Endothelial cell of umbilical vein (primary cell): ENCODE results near the gene SLC9C2. TPM values are rescaled to one million over a fixed set of nuclear protein-coding genes. Genes with fewer than 3 reads are reported as not detected.

ENCODE experiments used
- BruUV-seq: library from RNA; stranded (reverse); fragments of 400-500 nt; replicated peaks from 2 replicates; lab custom pipeline; 2021; lab: Mats Ljungman, UMichigan
- CTCF ChIA-PET: fragments of 300-600, 350-600 bp; sonication (Branson Sonifier 250); formaldehyde crosslinking; loops from one replicate; lab custom pipeline; 2021; ENCODE audit warnings: antibody characterized with exemption, inconsistent platforms; lab: Charles Lee
- POLR2A ChIA-PET: fragments of 300-600, 350-600 bp; sonication (Branson Sonifier 250); formaldehyde crosslinking; loops from one replicate; lab custom pipeline; 2021; ENCODE audit warnings: antibody characterized with exemption, inconsistent platforms; lab: Charles Lee
- DNase-seq: peaks from one replicate; pipeline ENCODE4 v3.0.0-alpha.2; 2011; ENCODE audit warnings: low read depth, low spot score
- FAIRE-seq: peaks from 2 replicates; lab custom pipeline; 2011; peaks lifted over from hg19 to GRCh38; lab: Jason Lieb, UNC
- H2AFZ ChIP-seq: 2 replicates; pipeline ENCODE4 v1.6.0; 2012; ENCODE audit warnings: low read depth, low read length, control low read depth, inconsistent platforms
- H3K27ac ChIP-seq: 2 replicates; pipeline ENCODE4 v1.5.1; 2011; ENCODE audit warnings: low read depth, mild to moderate bottlenecking, control low read depth, low read length, moderate library complexity; ENCODE audit not compliant: insufficient read depth
- H3K27me3 ChIP-seq, 2 experiments: 2 replicates each; pipeline versions ENCODE4 v1.6.0 to v1.6.1; 2011; ENCODE audit warnings: low read length in 2 of 2, mixed read lengths in 1 of 2; ENCODE audit not compliant: control insufficient read depth in 2 of 2, insufficient read depth in 2 of 2
- H3K36me3 ChIP-seq, 2 experiments: 2 replicates in 1 of 2; 3 replicates in 1 of 2; pipeline ENCODE4 v1.5.1; 2011; ENCODE audit warnings: low read length in 2 of 2, mild to moderate bottlenecking in 1 of 2, moderate library complexity in 1 of 2; ENCODE audit not compliant: control insufficient read depth in 2 of 2, insufficient read depth in 2 of 2; ENCODE audit errors: extremely low read depth in 1 of 2
- H3K4me1 ChIP-seq: 3 replicates; pipeline ENCODE4 v1.5.1; 2011; ENCODE audit warnings: mild to moderate bottlenecking, low read length; ENCODE audit not compliant: control insufficient read depth, insufficient read depth; ENCODE audit errors: extremely low read depth
- H3K4me2 ChIP-seq: 2 replicates; pipeline ENCODE4 v1.6.1; 2011; ENCODE audit warnings: low read length, control low read depth, mixed read lengths; ENCODE audit not compliant: insufficient read depth
- H3K4me3 ChIP-seq, 3 experiments: fragments of 200-600 bp in 1 of 3; sonication (generic), shearing (Covaris generic) in 1 of 3; replicated peaks in 1 of 3; 2 replicates each; pipeline ENCODE4 v1.5.1; 2011 to 2016; ENCODE audit warnings: control low read depth in 3 of 3, low read length in 3 of 3, mild to moderate bottlenecking in 2 of 3, inconsistent platforms in 1 of 3, low read depth in 1 of 3, moderate library complexity in 1 of 3; ENCODE audit not compliant: insufficient read depth in 1 of 3
- H3K79me2 ChIP-seq: 2 replicates; pipeline ENCODE4 v1.6.0; 2012; ENCODE audit warnings: low read length, inconsistent platforms; ENCODE audit not compliant: control insufficient read depth, insufficient read depth
- H3K9ac ChIP-seq: replicated peaks from 2 replicates; pipeline ENCODE3; 2011; ENCODE audit warnings: low read length, control low read depth; ENCODE audit not compliant: insufficient read depth; ENCODE audit errors: extremely low read depth
- H3K9me1 ChIP-seq: replicated peaks from 3 replicates; pipeline ENCODE4 v1.6.0; 2011; ENCODE audit warnings: mild to moderate bottlenecking, low read length; ENCODE audit not compliant: control insufficient read depth, insufficient read depth; ENCODE audit errors: extremely low read depth
- H3K9me3 ChIP-seq: replicated peaks from 2 replicates; pipeline ENCODE4 v1.5.1; 2012; ENCODE audit warnings: low read length, inconsistent platforms; ENCODE audit not compliant: control insufficient read depth, insufficient read depth
- H4K20me1 ChIP-seq: replicated peaks from 2 replicates; pipeline ENCODE3; 2011; ENCODE audit warnings: mild to moderate bottlenecking, low read length; ENCODE audit not compliant: control insufficient read depth, insufficient read depth; ENCODE audit errors: extremely low read depth
- CTCF ChIP-seq, 2 donors: IDR thresholded peaks; 1 replicate in 1 of 2; 2 replicates in 1 of 2; pipeline ENCODE4 v1.5.1; 2011; ENCODE audit warnings: low read length in 2 of 2, mild to moderate bottlenecking in 2 of 2, moderate library complexity in 2 of 2, control low read depth in 1 of 2, inconsistent platforms in 1 of 2, low read depth in 1 of 2; ENCODE audit not compliant: insufficient read depth in 1 of 2; ENCODE audit errors: extremely low read depth in 1 of 2
- EZH2 ChIP-seq: IDR thresholded peaks from 2 replicates; pipeline ENCODE4 v1.6.1; 2012; ENCODE audit warnings: borderline replicate concordance, low read depth, mild to moderate bottlenecking, moderate library complexity, low read length, inconsistent platforms; ENCODE audit not compliant: severe bottlenecking
- FOS ChIP-seq: IDR thresholded peaks from 2 replicates; pipeline ENCODE4 v1.6.1; 2011; ENCODE audit warnings: mild to moderate bottlenecking, low read length, moderate library complexity, borderline replicate concordance; ENCODE audit not compliant: insufficient read depth
- GATA2 ChIP-seq: IDR thresholded peaks from 2 replicates; pipeline ENCODE4 v1.7.0; 2011; ENCODE audit warnings: low read depth, mild to moderate bottlenecking, moderate library complexity, mixed read lengths, low read length; ENCODE audit not compliant: insufficient read length, insufficient read depth
- JUN ChIP-seq: IDR thresholded peaks from 2 replicates; pipeline ENCODE4 v1.6.1; 2011; ENCODE audit warnings: borderline replicate concordance, low read depth; ENCODE audit not compliant: insufficient read length, insufficient read depth
- MAX ChIP-seq: IDR thresholded peaks from 2 replicates; pipeline ENCODE4 v1.6.1; 2011; ENCODE audit not compliant: insufficient read depth, insufficient read length
- MYC ChIP-seq: IDR thresholded peaks from one replicate; pipeline ENCODE4 v1.6.1; 2011; ENCODE audit warnings: mild to moderate bottlenecking, low read depth, low read length
- POLR2A ChIP-seq: IDR thresholded peaks from 2 replicates; pipeline ENCODE4 v1.6.1; 2012; ENCODE audit warnings: low read depth, mild to moderate bottlenecking, control low read depth, low read length
- POLR2AphosphoS5 ChIP-seq: IDR thresholded peaks from 2 replicates; pipeline ENCODE4 v1.6.1; 2012; ENCODE audit warnings: low read depth, mild to moderate bottlenecking, control low read depth, low read length, moderate library complexity; ENCODE audit not compliant: insufficient read depth
- dilution Hi-C: fragments of 300-500 bp; cut with MboI; formaldehyde crosslinking; loops from one replicate; pipeline ENCODE4 v1.15.0; 2019; ENCODE audit warnings: low sequenced_read_pairs; ENCODE audit not compliant: extremely low pct_ligation_motif_present
- intact Hi-C: fragments of 100-400 bp; cut with micrococcal nuclease; formaldehyde crosslinking; loops from one replicate; pipeline ENCODE4 v1.10.0; 2022
- polyA plus RNA-seq, 4 experiments: library from polyadenylated mRNA; depleted of rRNA in 3 of 4; stranded (reverse) in 3 of 4; unstranded in 1 of 4; fragments of >200 nt; gene quantifications; 2 replicates each; pipeline versions ENCODE4 v1.2.1 to v1.2.3, GENCODE V29; 2011 to 2012; ENCODE audit warnings: missing spikeins in 1 of 4
- total RNA-seq: library from RNA; stranded (reverse); gene quantifications from 2 replicates; pipeline ENCODE4 v1.2.3, GENCODE V29; 2021

Gene SLC9C2
- total and polyA plus RNA-seq, 2 donors (not counting 3 experiments of a cell fraction or from before 2014, with no cell fraction given), result 0.15 TPM; not detected in 1

- Histone ChIP-seq H3K4me1 (no peaks in the 10 kb centered on the region), H3K9me3 (no peaks in the 10 kb centered on the region), H2AFZ (no peak within 1 kb of the TSS), H3K27me3 (no peaks in the 10 kb centered on the region), H3K9ac (no peak within 1 kb of the TSS), H3K27ac (no peak within 1 kb of the TSS), H3K4me3 (no peak within 1 kb of the TSS), H3K4me2 (no peak within 1 kb of the TSS), H4K20me1 (no peaks in the 10 kb centered on the region), H3K79me2 (no peaks in the 10 kb centered on the region), H3K36me3 (no peaks in the 10 kb centered on the region), H3K9me1 (no peaks in the 10 kb centered on the region)
- FAIRE-seq (no peak), DNase-seq (no peak)
- CTCF ChIA-PET, result interaction anchor here (1.3 kb wide), 1 partner anchor 11 kb away, joined by 4 read pairs; no protein-coding TSS in a partner anchor
- intact Hi-C loops (no loop called here), dilution Hi-C loops (no loop called here)
- POLR2A ChIA-PET, result no interaction called here
- BruUV-seq, result no TSS peak
- TF ChIP-seq POLR2A (no peak), MYC (no peak), POLR2AphosphoS5 (no peak), JUN (no peak), EZH2 (no peak), CTCF (IDR thresholded peaks at IDR 0.05; ENCODE audit: extremely low read depth in 1 of 2, insufficient read depth in 1 of 2, low read depth in 1 of 2, low read length in 2 of 2) (no peak), FOS (no peak), MAX (no peak), GATA2 (no peak)
These were observed 32.2 kb upstream of the SLC9C2 start, which contains the start of gene TEX50 for GRCh38 chr1:173635116-173635515. Gene TEX50 (plus strand): TSS chr1:173635338. CDS start chr1:173635522, 184 bp downstream.
